HG03565 (cell line): ENCODE results near the gene ILKAP.
"Not testable (repeated sequence)": the region's sequence is repeated elsewhere in the genome, so short reads cannot be mapped to it uniquely, and the experiment has no call there.

Experiments
- ATAC-seq: cut with Tn5 transposase; IDR thresholded peaks from one replicate; pipeline ENCODE4 v1.9.1; 2021; ENCODE audit warnings: mild to moderate bottlenecking, moderate library complexity; ENCODE audit not compliant: unreplicated experiment

Gene ILKAP

DNA sequence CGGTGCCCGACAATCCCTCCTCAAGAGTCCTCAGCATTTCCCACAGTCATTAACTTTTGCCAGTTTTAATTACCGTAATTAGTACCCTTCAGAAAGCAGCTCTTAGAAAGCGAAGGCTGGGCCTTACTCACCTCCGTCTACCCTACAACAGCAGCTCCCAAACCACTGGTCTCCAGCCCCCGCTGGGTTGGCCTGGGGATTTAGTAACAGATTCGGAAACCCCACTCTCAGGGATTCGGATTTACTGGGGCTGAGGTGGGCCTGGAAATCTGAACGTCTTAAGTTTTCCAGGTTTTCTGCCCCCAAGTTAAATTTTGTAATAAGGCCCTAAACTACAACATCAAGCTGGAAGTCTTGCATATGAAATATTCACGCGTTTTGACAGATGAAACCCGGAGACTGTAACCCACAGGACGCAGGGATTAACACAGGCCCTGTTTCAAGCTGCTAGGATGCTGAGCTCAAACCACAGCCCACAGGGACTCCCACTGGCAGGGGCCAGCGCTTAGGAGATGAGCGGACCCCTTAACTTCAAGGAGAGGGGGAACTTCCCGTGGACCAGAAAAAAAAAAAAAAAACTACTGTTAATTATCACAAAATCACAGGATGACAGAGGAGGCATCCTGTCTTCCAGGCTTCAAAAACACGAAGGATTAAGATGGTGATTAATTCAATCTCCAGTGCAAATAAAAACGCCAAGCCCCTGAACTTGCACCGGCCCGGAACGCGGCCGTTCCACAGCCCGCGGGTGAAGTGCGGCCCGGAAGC lies 985 bp downstream of the ILKAP start:
- ATAC-seq: no peak

DNA sequence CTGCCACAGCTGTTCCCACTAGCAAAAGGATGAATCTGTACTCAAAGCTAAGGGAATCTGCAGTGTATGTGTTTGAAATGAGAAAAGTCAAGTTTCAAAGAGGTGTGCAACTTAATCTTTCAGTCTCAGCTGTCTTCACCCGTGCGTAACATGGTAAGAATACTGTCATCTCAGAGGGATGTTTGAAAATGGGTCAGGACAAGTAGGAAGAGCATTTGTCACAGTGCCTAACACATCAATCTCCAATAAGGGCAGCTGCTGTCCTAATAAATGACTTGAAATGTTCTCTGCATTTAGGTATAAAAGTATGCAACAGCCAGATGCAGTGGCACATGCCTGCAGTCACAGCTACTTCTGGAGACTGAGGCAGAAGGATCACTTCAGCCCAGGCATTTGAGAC lies 13.1 kb downstream of the ILKAP start:
- no peak for ATAC-seq

DNA sequence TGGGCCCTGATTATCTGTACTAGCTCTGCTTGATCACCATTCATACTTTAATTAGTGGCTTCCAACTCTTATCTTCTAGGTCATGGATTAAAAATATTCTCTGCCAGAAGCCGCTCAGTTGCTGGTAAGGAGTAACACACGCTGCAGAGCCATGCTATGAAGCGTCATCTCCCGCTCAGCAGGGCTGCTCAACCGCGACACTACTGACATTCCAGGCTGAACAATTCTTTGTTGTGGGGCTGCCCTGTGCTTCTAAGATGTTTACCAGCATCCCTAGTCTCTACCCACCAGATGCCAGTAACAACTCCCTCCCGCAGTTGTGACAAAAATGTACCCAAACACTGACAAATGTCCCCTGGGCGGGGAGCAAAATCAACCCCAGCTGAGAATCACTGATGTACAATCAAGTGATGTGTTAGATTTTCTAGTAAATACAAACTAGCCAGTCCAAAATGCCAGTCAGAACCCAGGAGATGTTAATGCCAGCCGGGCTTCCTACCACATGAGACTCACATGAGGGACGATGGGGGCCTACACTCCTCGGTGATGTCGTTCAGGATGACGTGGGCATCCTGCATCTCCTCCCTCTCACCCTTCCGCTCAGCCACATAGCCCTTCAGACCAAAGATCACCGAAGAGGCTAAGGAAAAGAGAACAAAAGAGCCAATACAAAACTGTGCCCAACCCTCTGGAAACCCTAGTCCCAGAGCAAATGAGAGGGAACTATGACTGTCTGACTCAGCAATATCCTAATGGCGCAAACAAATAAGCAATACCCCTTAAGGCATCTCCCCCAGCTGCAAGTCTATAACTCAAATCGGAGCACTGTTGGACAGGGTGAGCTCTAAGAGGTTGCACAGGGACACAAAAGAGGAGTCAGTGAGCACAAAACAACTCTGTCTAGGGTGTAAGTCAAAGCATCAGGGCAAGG lies 15.6 kb downstream of the ILKAP start:
- ATAC-seq: no peak

DNA sequence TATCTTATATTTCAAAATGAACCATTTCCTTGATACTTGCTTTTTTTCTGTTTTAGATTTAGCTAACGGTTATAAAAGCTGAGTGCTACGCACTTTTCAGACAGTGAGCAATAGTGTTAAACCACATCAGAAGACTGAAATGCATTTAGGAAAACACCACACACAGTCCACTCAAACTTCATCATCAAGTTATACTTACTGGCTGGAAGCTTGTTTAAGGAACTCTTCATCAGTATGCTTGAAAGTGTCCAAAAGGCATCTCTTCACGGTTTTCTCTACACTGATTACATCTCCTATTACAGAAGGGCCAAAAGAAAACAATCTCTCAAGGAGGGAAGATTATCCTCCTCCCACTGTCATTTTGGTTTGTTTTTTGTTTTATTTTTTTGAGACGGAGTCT lies 19.7 kb downstream of the ILKAP start:
- ATAC-seq: no peak

DNA sequence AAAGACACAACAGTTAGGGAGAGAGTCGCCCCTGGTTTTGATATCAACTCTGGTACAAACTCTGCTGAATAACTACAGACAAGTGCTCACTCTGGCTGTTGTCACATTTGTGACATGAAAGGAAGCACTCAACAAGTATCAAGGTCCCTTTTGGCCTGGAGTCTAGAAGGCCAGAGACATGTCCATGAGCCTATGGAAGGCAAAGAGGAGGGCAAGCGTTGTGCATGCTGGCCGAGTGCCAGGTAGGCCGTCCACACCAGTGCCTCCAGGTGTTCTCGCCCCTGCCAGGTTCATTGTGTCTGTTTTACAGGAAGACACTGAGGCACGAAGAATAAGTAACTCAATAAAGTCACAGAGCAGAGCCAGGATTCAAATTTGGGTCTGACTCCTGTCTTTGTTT lies 21.1 kb downstream of the ILKAP start:
- no peak for ATAC-seq

DNA sequence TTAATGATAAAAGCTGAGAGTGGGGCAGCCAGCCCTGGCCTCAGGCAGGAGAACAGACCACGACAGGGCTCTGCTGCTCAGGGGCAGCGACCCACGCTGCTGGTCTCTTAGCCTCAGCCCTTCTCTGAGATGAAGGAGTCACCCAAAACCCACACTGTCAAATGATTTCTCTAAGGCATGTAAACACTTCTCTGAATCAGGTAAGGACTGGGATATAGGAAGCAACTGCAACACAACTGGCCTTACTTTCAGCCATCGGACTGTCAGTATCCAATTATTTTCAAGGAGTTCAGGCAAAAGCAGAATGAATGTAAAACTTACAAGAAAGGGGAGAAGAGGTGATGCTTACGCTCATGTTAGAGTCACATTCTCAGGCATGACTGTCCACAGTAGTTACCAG lies 22.9 kb downstream of the ILKAP start:
- no peak for ATAC-seq

DNA sequence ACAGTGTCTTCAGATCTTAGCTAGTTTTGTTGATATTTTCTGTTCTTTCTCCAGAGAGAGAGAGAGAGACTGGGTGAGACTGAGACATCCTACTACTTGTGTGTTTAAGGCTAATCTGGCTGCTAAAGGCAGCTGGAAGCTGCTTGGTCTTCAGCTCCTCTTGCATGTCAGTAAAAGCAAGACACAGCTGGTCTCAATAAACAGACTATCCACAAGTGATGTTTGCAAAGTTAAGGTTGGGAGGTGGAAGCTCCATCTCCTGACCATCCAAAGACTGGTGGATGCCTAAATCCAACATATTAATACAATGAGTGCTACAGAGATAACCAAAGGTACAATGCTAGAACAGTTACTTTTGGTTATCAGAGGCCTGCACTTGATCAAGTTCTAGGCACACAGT lies 26.9 kb downstream of the ILKAP start:
- no peak for ATAC-seq

DNA sequence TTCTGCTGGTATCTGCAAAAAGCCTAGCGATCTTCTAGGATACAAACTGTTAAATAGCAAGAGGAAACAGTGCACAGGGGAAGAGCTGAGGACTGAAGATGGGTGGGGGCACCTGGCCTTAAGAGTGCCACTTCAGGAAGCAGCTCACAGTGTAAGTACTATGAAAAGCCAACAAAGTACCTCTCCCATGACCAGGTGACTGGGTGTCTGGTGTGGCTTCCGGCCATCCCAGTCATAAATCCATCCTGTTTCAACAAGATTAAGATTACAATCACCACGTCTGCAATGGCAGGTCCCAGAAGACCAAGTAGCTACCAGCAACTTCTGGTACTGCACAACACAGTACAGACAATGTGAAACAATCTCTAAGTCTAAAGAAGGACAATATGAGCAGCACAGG lies 28.8 kb downstream of the ILKAP start:
- ATAC-seq: no peak

DNA sequence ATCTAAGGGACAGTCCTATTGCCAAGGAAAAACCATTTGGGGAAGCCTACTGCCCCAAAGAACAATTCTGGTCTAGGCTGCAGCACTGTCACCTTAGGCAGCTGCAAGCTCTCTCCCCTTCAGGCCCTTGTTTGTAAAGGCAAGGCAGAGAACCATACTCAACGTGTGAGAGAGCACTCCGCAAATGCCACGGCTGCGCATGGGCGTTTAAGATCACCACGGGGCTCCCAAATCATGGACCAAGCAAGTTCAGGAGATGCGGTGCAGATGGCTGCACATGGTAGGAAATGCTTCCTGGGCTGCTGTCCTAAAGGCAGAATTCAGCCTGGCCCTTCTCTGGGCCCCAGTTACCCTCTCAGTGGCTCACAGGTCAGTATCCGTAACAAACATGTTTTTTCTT lies 29.2 kb downstream of the ILKAP start:
- no peak for ATAC-seq

DNA sequence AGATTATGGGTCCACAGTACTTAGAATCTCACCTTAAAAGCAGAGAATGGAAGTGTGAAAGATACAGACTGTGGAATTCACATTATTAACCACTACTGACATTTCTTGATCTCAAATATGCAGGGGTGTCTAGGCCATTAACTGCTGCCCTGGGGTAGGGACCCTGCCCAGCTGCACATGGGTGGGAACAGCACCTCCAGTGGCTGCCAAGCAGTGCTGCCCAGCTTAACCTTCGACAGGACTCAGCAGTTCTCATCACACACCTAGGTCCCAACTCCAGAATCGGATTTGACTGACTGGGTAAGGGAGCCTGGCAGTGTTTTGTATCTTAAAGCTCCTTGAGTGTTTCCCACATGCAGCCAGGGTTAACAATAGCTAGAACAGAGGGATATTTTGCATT lies 29.8 kb downstream of the ILKAP start:
- ATAC-seq: no peak

DNA sequence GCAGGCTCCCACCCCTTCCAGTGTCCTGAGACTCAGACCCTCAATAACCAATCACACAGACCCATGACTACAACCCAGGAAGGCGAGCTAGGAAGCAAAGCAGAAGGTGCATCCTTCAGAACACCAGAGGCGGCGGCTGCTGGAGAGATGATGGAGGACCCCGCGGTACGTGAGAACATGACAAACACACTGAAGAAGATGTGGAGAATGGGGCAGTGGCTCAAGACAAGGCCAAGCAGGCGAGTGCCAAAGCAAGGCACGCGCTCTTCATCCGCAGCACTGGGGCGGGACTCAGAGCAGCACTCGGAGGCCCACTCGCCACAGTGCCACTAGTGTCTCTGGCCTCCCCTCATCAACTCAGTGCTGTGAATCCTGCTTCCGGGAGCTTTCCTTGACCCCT lies 31.1 kb downstream of the ILKAP start:
- no peak for ATAC-seq

DNA sequence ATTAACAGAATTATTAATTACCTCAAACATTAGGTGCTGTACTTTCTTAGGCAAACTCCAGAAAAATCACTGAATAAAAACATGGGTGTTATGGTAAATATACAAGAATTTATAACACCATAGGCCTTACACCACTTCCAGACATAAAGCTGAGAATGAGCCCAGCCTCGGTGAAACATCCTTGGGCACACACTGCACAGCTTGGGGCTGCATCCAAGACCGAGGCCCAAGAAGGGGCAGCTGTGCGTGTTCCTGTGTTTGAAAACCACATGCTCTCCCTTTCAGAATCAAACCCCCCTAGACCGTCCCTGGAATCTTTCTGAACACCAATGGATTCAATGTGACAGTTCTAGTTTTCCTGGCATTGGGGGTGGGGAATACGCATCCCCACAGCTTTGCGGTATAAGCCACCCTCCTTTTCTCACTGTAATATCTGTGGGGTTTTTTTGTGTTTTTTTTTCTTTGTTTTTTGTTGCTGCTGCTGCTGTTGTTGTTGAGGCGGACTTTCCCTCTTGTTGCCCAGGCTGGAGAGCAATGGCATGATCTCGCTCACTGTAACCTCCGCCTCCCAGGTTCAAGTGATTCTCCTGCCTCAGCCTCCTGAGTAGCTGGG lies 31.8 kb downstream of the ILKAP start:
- ATAC-seq: no peak

DNA sequence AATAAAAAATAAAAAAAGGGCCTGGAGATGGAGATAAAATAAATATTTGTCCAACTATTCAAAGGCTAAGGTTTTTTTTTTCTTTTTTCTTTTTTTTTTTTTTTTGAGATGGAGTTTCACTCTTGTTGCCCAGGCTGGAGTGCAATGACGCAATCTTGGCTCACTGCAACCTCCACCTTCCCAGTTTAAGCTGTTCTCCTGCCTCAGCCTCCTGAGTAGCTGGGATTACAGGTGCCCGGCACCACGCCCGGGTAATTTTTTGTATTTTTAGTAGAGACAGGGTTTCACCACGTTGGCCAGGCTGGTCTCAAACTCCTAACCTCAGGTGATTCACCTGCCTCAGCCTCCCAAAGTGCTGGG lies 32.4 kb downstream of the ILKAP start:
- ATAC-seq: not testable (repeated sequence)

DNA sequence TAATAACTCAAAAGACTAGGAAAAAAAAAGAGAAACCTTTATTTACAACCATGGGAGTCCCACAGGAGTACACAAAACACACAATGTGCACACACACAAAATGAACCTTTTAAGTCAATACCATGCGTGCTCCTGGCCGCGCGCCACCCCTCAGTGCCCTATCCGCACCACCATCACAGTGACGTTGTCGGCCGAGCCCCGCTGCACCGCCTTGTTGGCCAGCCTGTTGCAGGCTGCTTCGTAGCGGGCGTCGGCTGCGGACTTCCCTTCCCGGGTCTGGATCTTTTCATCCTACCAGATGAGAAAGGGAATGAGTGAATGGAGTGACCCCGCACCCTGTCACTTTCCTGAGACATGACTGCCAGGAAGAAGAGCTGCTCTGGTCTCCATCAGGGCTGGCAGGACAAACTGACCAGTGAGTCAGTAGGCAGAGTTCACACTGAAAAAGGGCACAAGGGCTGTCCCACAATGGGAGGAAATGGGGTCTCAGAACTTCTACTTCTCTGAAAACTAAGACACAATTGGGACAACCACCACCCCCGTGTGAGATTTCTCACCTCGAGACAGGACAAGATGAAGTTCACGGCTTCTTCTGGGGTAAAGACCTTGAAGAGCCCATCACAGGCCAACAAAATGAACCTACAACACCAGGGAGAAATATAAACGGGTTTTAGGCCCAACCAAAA lies 33.0 kb downstream of the ILKAP start:
- no peak for ATAC-seq

DNA sequence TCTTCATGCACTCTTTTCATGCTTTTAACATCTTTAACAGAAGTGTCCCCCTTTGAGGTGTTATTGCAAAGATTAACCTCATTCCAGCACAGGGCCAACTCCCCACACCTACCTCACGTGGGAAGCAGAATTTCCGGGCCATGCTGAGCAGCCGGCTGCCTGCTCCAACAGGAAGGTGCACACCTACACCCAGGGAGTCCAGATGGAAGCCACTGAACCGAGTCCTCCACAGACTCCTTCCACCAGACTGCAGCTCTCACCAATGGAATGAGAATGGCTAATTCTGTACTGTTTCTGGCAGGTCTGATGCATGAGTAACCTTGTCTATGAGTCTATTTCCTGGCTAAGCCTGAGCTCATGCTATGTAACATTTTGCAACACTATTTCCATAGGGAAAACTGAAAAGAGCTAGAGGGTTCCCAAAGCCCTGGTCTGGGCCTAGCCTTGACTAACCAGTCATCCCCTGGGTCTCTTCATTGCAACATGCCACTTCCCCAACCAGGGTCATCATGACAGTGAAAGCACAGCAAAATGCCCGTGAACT lies 33.7 kb downstream of the ILKAP start:
- ATAC-seq: no peak

DNA sequence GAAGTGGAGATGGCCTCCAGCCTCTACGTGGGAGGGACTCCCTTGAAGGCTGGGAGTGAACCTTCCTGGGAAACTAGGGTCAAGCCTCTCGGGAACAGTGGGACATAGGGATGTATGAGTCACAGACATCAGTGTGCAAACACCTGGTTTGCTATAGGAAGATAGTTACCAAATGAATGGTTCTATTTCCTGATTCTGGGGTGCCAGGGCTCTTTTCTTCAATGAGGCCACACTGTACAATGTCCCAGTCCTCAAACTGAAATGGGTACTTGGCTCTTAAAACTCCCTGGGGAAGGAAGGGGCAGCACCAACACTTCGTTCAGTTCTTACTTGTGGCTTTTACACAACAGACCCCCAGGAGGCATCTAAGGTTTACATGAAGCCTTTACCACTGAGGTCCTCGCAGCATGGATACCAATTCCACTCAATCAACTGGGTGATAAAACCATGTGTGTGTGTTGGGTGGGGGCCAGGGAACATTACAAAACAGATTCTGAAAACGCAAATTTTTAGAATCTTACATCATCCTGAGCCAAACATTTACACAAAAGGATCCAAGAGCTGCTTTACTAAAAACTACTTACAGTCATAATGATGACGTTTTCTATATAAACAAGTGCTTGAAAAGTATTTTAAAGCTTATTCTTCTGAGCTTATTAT lies 34.3 kb downstream of the ILKAP start:
- no peak for ATAC-seq

DNA sequence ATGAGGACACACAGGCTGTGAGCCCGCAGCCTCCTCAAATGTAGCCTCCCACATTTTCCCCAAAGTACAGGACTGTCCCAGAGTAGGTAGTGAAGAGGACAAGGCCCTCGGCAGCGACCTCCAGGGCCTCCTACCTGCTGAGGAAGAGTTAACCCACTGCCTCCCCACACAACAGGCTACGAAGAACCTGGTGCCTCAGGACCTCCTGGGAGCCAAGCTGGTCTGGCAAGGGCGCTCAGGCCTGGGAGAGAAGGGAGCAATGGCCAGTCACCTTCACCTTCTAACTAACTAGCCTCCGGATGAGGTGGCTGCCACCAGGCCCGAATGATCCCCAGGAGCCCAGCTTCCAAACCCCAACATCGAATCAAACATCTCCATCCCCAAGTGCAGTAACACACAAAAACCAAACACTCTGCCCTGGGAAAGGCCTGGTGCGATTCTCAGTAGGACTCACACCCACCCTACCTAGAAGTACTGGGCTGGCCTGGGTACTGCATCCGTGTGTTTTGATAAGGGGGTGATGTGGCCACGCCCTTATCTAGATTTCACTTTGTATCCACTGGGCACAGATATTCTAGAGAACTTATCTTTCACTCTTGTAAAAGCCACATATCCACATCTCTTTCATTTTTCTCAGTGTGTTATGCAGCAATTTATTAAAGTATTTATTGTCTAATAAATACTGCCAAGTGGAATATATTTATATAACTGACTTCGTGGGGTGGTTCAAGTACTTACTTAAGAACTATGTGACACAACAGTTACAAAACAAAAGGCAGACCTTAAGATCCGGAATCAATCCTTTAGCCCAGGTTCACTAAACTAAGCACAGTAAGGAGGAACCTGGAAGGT lies 35.1 kb downstream of the ILKAP start:
- ATAC-seq: no peak

DNA sequence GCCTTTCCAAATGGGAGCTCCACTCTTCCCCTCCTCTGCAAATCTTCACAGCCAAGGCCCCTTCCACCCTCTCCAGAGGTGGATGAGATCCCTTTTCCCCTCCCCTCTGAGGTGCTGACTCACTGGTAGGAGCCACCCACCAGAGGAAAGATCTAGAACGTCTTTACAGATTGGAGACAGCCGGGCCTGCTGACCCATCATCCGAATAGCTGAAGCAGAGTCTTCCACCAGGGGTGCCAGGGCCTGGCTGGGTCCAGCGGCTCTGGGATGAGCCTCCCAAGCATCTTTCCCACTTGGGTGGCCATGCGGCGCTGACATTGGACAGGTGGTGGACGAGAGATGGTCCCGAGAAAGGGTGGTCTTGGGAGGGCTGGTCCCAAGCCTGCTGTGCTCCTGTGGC lies 35.7 kb downstream of the ILKAP start:
- ATAC-seq: no peak

DNA sequence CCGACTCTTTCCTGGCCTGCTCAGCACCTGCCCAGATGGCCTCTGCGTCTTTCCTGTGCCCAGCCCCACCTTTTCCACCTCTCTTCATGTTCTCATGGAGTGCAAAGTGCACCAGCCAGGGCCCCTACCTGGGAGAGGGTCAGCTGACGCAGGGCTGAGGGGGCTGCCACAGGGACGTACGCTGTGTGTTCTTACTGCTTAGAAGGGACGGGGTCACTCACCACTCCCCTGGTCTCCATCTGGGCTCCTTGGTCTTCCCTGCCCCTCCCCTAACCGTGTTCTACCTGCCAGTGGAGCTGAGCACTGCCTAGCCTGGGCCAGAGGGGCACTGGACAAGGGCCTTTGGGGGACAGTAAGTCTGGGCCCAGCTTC lies 36.2 kb downstream of the ILKAP start:
- ATAC-seq: no peak
